ENCODE results near the gene C19orf25.

Gene C19orf25

DNA sequence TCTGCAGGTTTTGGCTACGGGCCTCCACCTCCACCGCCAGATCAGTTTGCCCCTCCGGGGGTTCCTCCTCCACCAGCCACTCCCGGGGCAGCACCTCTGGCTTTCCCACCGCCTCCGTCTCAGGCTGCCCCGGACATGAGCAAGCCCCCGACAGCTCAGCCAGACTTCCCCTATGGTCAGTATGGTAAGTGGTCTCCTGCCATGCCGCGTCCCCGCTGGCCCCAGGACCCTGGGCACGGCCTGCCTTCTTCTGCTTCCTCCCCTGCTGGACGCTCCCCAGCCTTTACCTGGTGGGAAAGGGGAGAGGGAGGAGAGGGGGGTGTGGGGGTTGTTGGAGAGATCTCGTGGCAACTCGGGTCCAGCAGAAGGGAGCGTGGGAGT lies 46.5 kb downstream of the C19orf25 start:
- DNase-seq (ENCODE audit: low spot score) = no peak

DNA sequence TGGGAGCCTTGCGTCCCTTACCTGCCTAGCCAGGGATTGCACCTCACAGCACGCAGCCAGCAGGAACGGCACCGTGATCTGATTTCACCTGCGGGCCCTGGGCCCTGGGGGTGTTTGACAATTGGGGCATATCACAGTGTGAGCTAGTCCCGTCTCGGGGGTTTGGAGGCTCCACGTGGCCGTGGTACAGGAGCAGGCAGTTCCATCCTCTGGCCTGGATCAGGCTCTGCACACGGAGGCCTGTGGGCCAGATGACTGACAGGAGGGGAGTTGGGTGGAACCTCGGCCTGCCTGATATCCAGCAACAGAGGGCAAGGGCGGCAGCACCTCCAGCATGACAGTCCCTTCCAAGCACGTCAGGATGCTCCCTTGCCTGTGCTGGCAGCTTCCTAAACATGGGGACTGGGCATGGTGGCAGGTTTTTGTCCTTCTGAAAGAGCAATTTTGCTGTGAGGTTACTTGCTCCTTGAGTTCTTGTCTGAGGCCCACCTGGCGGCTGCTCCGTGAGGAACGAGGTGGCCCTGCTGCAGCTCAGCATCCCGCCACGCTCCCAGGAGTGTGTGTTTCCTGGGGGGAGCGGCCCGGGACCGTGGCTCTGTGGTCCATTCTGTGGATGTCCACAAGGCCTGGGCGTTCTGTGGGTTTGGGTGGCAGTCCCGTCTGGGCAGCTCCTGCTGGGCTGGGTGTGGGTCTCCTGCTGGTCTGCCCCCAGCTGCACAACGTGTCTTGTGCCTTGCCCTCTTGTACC lies 47.1 kb downstream of the C19orf25 start:
- no peak for DNase-seq (ENCODE audit: low spot score)

DNA sequence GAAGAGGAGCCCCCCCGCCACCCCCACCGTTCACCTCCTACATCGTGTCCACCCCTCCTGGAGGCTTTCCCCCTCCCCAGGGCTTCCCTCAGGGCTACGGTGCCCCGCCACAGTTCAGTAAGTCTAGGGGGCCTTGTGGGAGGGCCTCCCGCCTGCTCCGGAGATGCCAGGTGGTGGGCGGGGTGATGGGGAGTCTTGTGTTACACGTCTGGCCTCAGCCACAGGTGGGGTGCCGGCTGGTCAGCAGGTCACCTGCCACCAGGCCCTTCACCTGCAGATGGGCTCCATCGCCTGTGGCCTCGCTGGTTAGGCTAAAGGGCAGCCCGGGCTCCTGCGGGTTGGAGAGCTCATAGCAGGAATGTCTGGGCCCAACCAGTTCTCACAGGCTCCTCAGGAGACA lies 48.8 kb downstream of the C19orf25 start:
- no peak for DNase-seq (ENCODE audit: low spot score)

DNA sequence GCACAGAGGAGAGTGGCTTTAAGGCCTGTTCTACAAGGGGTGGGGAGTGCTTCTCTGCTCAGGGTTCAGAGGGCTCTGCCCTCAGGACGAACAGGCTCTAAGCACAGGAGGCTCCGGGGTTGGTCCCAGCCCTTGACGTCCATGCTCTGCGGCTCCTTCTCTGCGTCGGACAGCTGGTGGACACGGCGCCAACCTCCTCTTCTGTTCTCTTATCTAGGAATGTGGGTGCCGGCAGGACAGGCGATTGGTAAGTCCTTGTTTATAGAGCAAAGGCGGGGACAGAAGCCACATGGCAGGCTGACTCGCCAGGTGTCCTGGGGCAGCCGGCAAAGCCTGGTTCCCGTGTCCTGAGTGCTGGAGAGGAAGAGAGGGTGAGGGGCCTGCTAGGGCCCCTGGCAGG lies 49.3 kb downstream of the C19orf25 start:
- DNase-seq (ENCODE audit: low spot score) = no peak

DNA sequence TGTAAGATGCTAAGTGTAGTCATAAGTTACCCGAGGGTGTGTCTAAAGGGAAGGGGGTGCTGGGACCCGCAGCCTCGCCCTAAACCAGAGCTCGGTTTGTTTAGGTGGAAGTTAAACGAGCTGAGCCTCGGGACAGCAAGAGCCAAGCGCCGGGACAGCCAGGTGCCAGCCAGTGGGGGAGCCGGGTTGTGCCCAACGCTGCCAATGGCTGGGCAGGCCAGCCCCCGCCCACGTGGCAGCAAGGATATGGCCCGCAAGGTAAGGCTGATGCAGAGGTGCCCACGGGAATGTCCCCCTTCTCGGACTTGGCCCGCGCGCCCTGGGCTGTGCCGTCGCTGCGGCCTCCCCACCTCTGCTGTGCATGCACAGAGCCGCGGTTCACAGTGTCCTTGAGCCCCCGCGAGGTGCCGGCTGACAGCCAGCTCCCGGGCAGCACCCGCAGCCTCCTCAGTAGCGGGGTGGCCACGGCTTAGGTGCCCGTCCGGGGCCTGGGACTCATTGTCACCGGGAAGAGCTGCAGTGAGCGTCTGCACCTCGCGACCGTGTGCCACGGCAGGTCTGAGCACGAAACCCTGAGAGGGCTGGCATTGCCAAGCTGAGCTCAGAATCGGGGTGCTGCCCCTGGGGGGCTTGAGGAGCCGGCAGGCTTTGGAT lies 50.1 kb downstream of the C19orf25 start:
- no peak for DNase-seq (ENCODE audit: low spot score)

DNA sequence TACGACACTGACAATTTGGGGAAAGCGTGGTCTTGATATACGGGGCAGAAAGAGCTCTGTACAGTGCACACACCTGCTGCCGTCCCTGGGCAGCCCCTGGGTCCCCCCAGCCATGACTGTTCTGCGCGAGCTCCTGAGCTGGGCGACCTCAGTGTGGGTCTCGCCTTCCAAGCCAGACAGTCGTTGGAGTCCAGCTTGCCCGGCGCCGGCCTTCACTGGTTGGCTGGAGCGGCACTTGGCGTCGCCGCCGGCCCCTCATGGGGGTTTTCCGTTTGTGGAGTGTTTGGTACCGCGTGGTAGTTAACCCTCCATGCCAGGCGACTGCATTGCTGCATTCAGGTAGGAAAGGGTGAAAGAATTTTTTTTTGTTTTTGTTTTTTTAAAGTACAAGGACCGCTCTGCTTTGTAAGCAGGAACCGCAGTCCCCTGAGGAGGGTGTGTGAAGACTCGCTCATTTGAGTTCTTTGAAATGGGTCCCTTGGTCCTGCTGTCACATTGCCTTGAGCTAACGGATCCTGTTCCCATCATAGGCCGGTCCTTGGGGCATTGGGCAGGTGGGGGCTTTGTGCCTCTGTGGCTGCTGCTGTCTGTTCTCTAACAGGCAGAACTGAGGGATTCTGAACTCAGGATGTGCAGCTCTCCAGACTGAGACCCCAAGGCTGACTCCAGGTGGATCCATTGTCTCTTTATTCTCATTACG lies 51.6 kb downstream of the C19orf25 start:
- DNase-seq (ENCODE audit: low spot score) = no peak

DNA sequence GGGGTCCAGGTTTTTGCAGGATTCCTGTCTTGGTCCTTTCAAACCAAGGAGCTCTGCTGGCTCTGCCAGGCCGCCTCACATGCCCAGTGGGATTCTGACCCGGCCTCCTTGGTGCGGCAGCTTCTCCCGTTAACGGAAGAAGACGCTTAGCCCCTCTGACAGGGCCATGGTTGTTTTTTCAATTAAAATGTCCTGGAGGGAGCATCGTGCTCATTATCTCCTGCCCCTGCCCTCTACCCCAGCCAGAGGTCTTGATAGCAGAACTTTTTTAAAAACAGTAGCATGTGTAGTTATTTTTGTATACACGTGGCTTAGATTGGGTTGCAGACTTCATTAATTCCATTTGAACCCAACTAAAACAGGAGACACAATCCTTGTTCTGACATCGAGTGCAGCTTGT lies 52.3 kb downstream of the C19orf25 start:
- DNase-seq (ENCODE audit: low spot score) = no peak

DNA sequence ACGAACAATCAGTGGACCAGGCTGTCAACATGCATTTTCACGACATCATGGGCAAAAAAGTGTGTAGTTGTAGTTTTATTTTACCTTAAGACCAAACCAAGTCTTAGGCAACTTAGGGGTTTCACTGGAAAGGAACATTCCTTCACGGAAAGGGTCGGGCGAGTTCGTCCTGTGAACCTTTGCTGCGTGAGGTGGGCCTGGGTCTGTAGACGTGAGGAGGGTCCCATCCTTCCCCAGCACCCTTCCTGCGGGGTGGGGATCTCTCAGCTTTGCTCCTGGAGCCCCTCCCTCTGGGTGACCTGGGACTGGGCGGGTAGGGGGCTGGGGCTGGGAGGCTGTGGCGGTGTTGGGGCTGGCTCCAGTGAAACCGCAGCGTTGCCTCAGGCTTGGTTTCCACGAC lies 53.1 kb downstream of the C19orf25 start:
- no peak for DNase-seq (ENCODE audit: low spot score)

DNA sequence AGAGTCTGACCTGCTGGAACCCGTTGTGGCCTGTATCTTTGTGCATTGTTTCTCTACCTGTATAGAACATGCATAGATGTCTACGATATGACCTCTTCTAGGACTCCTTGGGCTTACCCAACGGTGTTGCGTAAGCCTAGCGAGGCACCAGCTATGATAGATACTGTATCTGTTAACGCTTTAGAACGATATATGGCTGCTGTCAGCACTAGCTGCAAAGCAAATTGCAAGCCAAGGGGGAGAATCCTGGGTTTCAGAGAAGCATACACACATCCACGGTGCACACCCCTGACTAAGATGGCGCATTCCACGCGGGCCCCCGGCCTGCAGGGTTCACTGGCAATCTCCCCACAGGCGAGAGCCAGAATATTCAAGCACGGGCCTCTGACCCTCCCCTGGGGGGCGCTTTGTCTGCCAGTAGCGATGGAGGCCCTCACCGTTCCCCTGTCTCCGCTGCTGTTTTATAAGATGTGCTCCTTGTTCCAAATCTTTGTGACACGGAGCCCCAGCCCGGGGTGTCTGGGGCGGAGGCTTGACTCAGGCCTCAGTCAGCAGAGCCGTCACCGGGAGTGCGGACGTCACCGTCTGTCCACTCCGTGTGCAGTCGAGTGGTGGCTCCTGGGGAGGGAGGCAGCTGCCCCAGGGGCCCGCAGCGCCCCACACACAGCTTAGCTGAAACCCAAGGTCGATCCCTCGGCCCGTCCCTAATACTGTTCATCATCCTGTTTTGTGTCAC lies 53.7 kb downstream of the C19orf25 start:
- no peak for DNase-seq (ENCODE audit: low spot score)

DNA sequence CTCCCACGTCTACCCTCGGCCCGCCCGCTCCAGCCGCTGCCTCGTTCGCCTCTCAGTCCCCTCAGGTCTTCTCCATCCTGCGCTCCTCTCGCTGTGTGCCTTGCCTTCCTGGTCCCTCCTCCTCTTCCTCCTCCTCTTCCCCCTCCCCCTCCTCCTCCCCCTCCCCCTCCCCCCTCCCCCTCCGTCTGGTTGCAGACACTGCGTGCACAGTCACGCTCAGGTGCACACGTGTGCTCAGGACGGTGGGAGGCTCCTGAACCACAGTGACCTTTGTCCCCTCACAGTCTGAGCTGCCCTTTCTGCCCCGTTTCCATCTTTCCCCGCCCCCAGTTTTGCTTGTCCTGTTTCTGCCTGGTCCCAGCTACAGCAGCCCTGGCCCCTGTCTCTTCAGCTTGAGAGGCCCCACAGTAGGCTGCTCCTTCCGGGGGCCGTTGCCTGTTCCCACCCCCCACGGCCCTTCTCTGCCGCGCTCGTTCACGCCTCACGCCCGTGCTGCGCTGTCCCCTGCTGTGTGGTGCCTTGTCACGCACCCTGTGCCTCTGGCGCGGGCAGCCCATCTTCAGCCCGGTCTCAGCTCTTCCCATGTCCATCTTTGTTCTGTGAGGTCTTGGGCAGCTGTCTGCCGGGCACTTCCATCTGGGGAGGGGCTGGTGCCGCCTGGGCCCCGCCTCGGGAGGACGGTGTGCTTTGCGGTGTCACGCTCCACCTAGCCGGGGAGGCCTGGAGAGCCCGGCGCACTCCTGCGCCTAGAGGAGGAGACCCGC lies 54.6 kb downstream of the C19orf25 start:
- no peak for DNase-seq (ENCODE audit: low spot score)

DNA sequence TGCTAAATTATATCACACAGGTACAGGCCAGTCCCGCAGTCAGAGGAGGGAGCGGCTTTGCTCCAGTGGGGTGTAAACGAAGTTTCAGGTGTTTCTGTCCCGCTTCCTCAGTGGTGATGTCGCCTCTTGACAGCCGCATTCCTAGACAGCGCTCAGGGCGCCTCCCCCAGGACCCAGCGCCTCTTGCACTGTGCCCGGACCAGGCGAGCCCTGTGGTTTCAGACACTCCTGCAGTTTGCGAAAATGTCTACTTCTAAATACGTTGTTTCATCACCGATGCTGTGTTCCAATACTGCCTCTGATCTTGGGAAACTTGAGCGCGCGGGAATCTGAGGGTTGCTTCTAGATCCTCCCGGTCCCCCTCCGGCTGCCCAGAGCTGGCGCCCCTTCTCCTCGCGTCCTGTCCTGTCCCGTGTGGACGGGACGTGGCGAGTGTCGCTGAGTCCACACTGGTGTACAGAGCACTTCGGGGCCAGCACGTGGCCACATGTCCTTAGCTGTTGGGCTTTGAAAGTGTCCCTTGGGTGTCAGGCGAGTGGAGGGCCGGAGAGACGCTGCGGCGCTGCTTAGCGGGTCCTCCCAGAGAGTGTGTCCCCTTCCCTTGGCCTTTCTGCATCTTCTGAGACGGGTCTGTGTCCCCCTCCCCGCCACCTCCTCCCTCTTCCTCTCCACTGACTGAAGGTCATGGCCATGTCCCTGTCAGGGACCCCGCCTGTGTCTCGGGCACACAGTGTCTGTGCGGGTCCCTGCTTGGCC lies 55.4 kb downstream of the C19orf25 start:
- DNase-seq (ENCODE audit: low spot score) = no peak
